Measurements from ENCODE around the gene ACAA1. TPM values are rescaled to one million over a fixed set of nuclear protein-coding genes. Genes with fewer than 3 reads are reported as not detected.

ACAA1 gene
- total RNA-seq, 1 experiment from 2014 or later, result 49.0 TPM

DNA sequence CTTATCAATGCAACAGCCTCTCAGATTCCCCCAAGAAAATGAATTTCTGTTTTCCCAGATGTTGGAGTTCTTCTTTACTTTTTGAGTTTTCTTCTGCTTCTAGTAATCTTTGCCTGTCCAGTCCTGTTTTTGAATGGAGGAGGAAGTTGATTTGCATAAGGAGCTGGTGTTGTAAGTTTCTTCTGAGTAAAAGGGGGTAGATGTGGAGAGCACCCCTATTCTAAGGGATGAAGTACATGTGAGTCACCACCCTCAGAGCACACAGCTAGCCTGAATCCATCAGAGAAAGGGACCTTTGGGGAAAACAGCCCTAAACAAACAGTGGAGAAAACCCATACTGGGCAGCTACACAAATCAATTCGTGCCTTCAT, 34.5 kb downstream of the ACAA1 start:
- CTCF ChIA-PET, result no interaction called here

More for the DNA sequence above, 34.5 kb downstream of the ACAA1 start:
- H3K36me3 ChIP-seq (ENCODE audit: control insufficient read depth in 1 of 2, insufficient read depth in 2 of 2, low read length in 2 of 2), result no peaks in the 10 kb centered on the region
- no peaks in the 10 kb centered on the region; the same call in 1 of the 2 replicates for H4K20me1 ChIP-seq (ENCODE audit: insufficient read depth)
- TF ChIP-seq FOSL1 (IDR thresholded peaks at IDR 0.05; ENCODE audit: low read depth) (no peak), SP1 (IDR thresholded peaks at IDR 0.05; ENCODE audit: low read depth) (no peak), POLR2AphosphoS5 (IDR thresholded peaks at IDR 0.05; ENCODE audit: low read depth, low read length) (no peak), CBX3 (IDR thresholded peaks at IDR 0.05; ENCODE audit: low read depth) (no peak), ZFX (IDR thresholded peaks at IDR 0.05) (no peak), EZH2phosphoT487 (IDR thresholded peaks at IDR 0.05; ENCODE audit: borderline replicate concordance) (no peak), ELF1 (IDR thresholded peaks at IDR 0.05; ENCODE audit: borderline replicate concordance, low read depth) (no peak), TCF7L2 (IDR thresholded peaks at IDR 0.05; ENCODE audit: borderline replicate concordance, extremely low read depth, insufficient read depth, insufficient read length) (no peak), SRF (IDR thresholded peaks at IDR 0.05; ENCODE audit: low read depth) (no peak), JUND (IDR thresholded peaks at IDR 0.05) (no peak), POLR2A (IDR thresholded peaks at IDR 0.05; ENCODE audit: borderline replicate concordance, extremely low read depth, insufficient read depth, insufficient read length) (no peak), ZNF274 (IDR thresholded peaks at IDR 0.05; ENCODE audit: low read depth, low read length) (no peak), SIN3A (IDR thresholded peaks at IDR 0.05; ENCODE audit: low read depth) (no peak)
- TF ChIP-seq, protein P1, sequence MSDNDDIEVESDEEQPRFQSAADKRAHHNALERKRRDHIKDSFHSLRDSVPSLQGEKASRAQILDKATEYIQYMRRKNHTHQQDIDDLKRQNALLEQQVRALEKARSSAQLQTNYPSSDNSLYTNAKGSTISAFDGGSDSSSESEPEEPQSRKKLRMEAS (IDR thresholded peaks at IDR 0.05), result no peak
- TF ChIP-seq, protein P2, sequence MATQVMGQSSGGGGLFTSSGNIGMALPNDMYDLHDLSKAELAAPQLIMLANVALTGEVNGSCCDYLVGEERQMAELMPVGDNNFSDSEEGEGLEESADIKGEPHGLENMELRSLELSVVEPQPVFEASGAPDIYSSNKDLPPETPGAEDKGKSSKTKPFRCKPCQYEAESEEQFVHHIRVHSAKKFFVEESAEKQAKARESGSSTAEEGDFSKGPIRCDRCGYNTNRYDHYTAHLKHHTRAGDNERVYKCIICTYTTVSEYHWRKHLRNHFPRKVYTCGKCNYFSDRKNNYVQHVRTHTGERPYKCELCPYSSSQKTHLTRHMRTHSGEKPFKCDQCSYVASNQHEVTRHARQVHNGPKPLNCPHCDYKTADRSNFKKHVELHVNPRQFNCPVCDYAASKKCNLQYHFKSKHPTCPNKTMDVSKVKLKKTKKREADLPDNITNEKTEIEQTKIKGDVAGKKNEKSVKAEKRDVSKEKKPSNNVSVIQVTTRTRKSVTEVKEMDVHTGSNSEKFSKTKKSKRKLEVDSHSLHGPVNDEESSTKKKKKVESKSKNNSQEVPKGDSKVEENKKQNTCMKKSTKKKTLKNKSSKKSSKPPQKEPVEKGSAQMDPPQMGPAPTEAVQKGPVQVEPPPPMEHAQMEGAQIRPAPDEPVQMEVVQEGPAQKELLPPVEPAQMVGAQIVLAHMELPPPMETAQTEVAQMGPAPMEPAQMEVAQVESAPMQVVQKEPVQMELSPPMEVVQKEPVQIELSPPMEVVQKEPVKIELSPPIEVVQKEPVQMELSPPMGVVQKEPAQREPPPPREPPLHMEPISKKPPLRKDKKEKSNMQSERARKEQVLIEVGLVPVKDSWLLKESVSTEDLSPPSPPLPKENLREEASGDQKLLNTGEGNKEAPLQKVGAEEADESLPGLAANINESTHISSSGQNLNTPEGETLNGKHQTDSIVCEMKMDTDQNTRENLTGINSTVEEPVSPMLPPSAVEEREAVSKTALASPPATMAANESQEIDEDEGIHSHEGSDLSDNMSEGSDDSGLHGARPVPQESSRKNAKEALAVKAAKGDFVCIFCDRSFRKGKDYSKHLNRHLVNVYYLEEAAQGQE (IDR thresholded peaks at IDR 0.05; ENCODE audit: low read depth), result no peak
- TF ChIP-seq, protein P3, sequence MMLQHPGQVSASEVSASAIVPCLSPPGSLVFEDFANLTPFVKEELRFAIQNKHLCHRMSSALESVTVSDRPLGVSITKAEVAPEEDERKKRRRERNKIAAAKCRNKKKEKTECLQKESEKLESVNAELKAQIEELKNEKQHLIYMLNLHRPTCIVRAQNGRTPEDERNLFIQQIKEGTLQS (IDR thresholded peaks at IDR 0.05), result no peak
- TF ChIP-seq, protein P4, sequence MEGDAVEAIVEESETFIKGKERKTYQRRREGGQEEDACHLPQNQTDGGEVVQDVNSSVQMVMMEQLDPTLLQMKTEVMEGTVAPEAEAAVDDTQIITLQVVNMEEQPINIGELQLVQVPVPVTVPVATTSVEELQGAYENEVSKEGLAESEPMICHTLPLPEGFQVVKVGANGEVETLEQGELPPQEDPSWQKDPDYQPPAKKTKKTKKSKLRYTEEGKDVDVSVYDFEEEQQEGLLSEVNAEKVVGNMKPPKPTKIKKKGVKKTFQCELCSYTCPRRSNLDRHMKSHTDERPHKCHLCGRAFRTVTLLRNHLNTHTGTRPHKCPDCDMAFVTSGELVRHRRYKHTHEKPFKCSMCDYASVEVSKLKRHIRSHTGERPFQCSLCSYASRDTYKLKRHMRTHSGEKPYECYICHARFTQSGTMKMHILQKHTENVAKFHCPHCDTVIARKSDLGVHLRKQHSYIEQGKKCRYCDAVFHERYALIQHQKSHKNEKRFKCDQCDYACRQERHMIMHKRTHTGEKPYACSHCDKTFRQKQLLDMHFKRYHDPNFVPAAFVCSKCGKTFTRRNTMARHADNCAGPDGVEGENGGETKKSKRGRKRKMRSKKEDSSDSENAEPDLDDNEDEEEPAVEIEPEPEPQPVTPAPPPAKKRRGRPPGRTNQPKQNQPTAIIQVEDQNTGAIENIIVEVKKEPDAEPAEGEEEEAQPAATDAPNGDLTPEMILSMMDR (IDR thresholded peaks at IDR 0.05 in 2 of 3, conservative IDR thresholded peaks at IDR 0.05 in 1 of 3; ENCODE audit: borderline replicate concordance in 1 of 3, insufficient read depth in 1 of 3, low read depth in 2 of 3, low read length in 2 of 3), result no peak
- TF ChIP-seq, protein P5, sequence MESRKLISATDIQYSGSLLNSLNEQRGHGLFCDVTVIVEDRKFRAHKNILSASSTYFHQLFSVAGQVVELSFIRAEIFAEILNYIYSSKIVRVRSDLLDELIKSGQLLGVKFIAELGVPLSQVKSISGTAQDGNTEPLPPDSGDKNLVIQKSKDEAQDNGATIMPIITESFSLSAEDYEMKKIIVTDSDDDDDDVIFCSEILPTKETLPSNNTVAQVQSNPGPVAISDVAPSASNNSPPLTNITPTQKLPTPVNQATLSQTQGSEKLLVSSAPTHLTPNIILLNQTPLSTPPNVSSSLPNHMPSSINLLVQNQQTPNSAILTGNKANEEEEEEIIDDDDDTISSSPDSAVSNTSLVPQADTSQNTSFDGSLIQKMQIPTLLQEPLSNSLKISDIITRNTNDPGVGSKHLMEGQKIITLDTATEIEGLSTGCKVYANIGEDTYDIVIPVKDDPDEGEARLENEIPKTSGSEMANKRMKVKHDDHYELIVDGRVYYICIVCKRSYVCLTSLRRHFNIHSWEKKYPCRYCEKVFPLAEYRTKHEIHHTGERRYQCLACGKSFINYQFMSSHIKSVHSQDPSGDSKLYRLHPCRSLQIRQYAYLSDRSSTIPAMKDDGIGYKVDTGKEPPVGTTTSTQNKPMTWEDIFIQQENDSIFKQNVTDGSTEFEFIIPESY (IDR thresholded peaks at IDR 0.05; ENCODE audit: extremely low read depth, insufficient replicate concordance, low read length), result no peak
- intact Hi-C loops (cut with micrococcal nuclease), result no loop called here
- no peaks in the 10 kb centered on the region for H3K9me2 ChIP-seq (ENCODE audit: insufficient read depth)
- POLR2A ChIA-PET, result no interaction called here
- ATAC-seq (no peak), DNase-seq (ENCODE audit: low read depth, low spot score) (no peak)
- H2AFZ ChIP-seq (ENCODE audit: low read depth, low read length, poor library complexity, severe bottlenecking), result no peak overlapping the region
- H3K4me1 ChIP-seq (ENCODE audit: control insufficient read depth in 1 of 2, insufficient read depth in 2 of 2, low read length in 2 of 2), result no peaks in the 10 kb centered on the region
- no TSS peak for BruUV-seq (replicated peaks)
- H3K27ac ChIP-seq (ENCODE audit: low read depth, low read length), result no peak overlapping the region
- H3K4me3 ChIP-seq (replicated peaks in 1 of 2; ENCODE audit: low read depth in 1 of 2, low read length in 2 of 2), result no peak overlapping the region
- H3K4me2 ChIP-seq (ENCODE audit: low read length), result no peak overlapping the region
- H3K9me3 ChIP-seq (ENCODE audit: control insufficient read depth in 1 of 2, insufficient read depth in 1 of 2, low read depth in 1 of 2, low read length in 2 of 2), result peaks cover 3 to 8% of the 10 kb centered on the region in 2 experiments; a peak in 2 of 4 replicates
- peaks cover 5% of the 10 kb centered on the region; the same call in 1 of the 2 replicates for H3K27me3 ChIP-seq (ENCODE audit: insufficient read depth, low read length)
- no peaks in the 10 kb centered on the region for H3K79me2 ChIP-seq (ENCODE audit: insufficient read depth, low read length)
- no peak overlapping the region for H3K9ac ChIP-seq (ENCODE audit: low read length)
- RAD21 ChIA-PET (ENCODE audit: low non-redundant PET in 1 of 2, low total read pairs in 2 of 2, uncharacterized antibody in 2 of 2, unreplicated experiment in 2 of 2), result no interaction called here
